H9 (cell line): ENCODE measurements around the gene NOD1. TPM values are rescaled to one million over a fixed set of nuclear protein-coding genes. Genes with fewer than 3 reads are reported as not detected.

ENCODE experiments used
- DNase-seq: peaks from one replicate; pipeline ENCODE4 v3.0.0-alpha.2; 2017
- H2AFZ ChIP-seq: one replicate; pipeline ENCODE4 v1.6.1; 2013; ENCODE audit warnings: mild to moderate bottlenecking, low read length, control low read depth, moderate library complexity
- H2AK5ac ChIP-seq: 2 replicates; pipeline ENCODE4 v1.6.1; 2013; ENCODE audit warnings: low read length, control low read depth, mixed read lengths; ENCODE audit not compliant: insufficient read length
- H2BK120ac ChIP-seq: one replicate; pipeline ENCODE4 v1.6.1; 2013; ENCODE audit warnings: low read depth, mild to moderate bottlenecking, low read length, control low read depth, inconsistent platforms; ENCODE audit not compliant: poor library complexity, severe bottlenecking
- H2BK12ac ChIP-seq: 2 replicates; pipeline ENCODE4 v1.6.1; 2013; ENCODE audit warnings: low read length, control low read depth, mixed read lengths, low read depth; ENCODE audit not compliant: insufficient read length
- H2BK15ac ChIP-seq: 2 replicates; pipeline ENCODE4 v1.6.1; 2013; ENCODE audit warnings: low read depth, low read length, control low read depth
- H2BK20ac ChIP-seq: one replicate; pipeline ENCODE4 v1.6.1; 2013; ENCODE audit warnings: low read depth, mild to moderate bottlenecking, low read length, control low read depth, inconsistent platforms; ENCODE audit not compliant: poor library complexity, severe bottlenecking
- H2BK5ac ChIP-seq: 2 replicates; pipeline ENCODE4 v1.6.1; 2013; ENCODE audit warnings: low read length, control low read depth, mixed read lengths; ENCODE audit not compliant: insufficient read length
- H3K14ac ChIP-seq: 2 replicates; pipeline ENCODE4 v1.6.1; 2013; ENCODE audit warnings: low read length, control low read depth; ENCODE audit not compliant: insufficient read depth
- H3K18ac ChIP-seq: 2 replicates; pipeline ENCODE4 v1.6.1; 2013; ENCODE audit warnings: low read depth, mild to moderate bottlenecking, mixed read lengths, low read length, control low read depth; ENCODE audit not compliant: insufficient read length
- H3K23ac ChIP-seq: 2 replicates; pipeline ENCODE4 v1.6.1; 2013; ENCODE audit warnings: low read length, control low read depth, mixed read lengths, low read depth; ENCODE audit not compliant: insufficient read length
- H3K23me2 ChIP-seq: 2 replicates; pipeline ENCODE4 v1.6.1; 2013; ENCODE audit warnings: low read depth, mild to moderate bottlenecking, mixed read lengths, low read length, control low read depth; ENCODE audit not compliant: insufficient read length, poor library complexity, severe bottlenecking
- H3K27ac ChIP-seq: 2 replicates; pipeline ENCODE4 v1.5.1; 2013; ENCODE audit warnings: low read length, control low read depth, mixed read lengths, low read depth; ENCODE audit not compliant: insufficient read length
- H3K27me3 ChIP-seq: 2 replicates; pipeline ENCODE4 v1.6.1; 2013; ENCODE audit warnings: low read length, control low read depth, inconsistent platforms; ENCODE audit not compliant: insufficient read depth
- H3K4ac ChIP-seq: 2 replicates; pipeline ENCODE4 v1.6.1; 2013; ENCODE audit warnings: low read depth, mild to moderate bottlenecking, control low read depth, inconsistent platforms, low read length, moderate library complexity
- H3K4me1 ChIP-seq: 2 replicates; pipeline ENCODE4 v1.6.1; 2013; ENCODE audit warnings: low read length, control low read depth, inconsistent platforms; ENCODE audit not compliant: insufficient read depth
- H3K4me2 ChIP-seq: 2 replicates; pipeline ENCODE4 v1.6.1; 2013; ENCODE audit warnings: low read length, control low read depth, mixed read lengths; ENCODE audit not compliant: insufficient read length, insufficient read depth
- H3K56ac ChIP-seq: 2 replicates; pipeline ENCODE4 v1.6.1; 2013; ENCODE audit warnings: low read depth, mild to moderate bottlenecking, mixed read lengths, low read length, control low read depth; ENCODE audit not compliant: insufficient read length
- H3K79me1 ChIP-seq: 2 replicates; pipeline ENCODE4 v1.6.1; 2013; ENCODE audit warnings: low read depth, mild to moderate bottlenecking, moderate library complexity, low read length, control low read depth, inconsistent platforms; ENCODE audit not compliant: insufficient read depth, poor library complexity, severe bottlenecking
- H3K79me2 ChIP-seq: 2 replicates; pipeline ENCODE4 v1.6.1; 2013; ENCODE audit warnings: low read length, control low read depth, inconsistent platforms; ENCODE audit not compliant: insufficient read depth
- H3K9ac ChIP-seq: 2 replicates; pipeline ENCODE4 v1.6.1; 2013; ENCODE audit warnings: low read length, control low read depth, mixed read lengths; ENCODE audit not compliant: insufficient read length; ENCODE audit errors: extremely low read depth
- H3K9me3 ChIP-seq: one replicate; pipeline ENCODE4 v1.6.1; 2013; ENCODE audit warnings: low read depth, low read length, inconsistent platforms; ENCODE audit not compliant: control insufficient read depth
- H3T11ph ChIP-seq: one replicate; pipeline ENCODE4 v1.6.1; 2013; ENCODE audit warnings: mild to moderate bottlenecking, low read length, control low read depth, inconsistent platforms
- H4K20me1 ChIP-seq: one replicate; pipeline ENCODE4 v1.6.1; 2013; ENCODE audit not compliant: control insufficient read depth, insufficient read length, insufficient read depth
- H4K5ac ChIP-seq: 2 replicates; pipeline ENCODE4 v1.6.1; 2013; ENCODE audit warnings: low read depth, mild to moderate bottlenecking, mixed read lengths, low read length, control low read depth; ENCODE audit not compliant: insufficient read length
- H4K8ac ChIP-seq: replicated peaks from 2 replicates; pipeline ENCODE4 v1.6.1; 2013; ENCODE audit warnings: low read length, control low read depth, mixed read lengths, low read depth; ENCODE audit not compliant: insufficient read length
- H4K91ac ChIP-seq: 2 replicates; pipeline ENCODE4 v1.6.1; 2013; ENCODE audit warnings: low read depth, mild to moderate bottlenecking, moderate library complexity, mixed read lengths, low read length, control low read depth; ENCODE audit not compliant: insufficient read length
- H3K27ac Mint-ChIP-seq, 3 experiments: 2 replicates in 2 of 3; 3 replicates in 1 of 3; pipeline ENCODE4 v1.8.0; 2020 to 2021; ENCODE audit warnings: mixed read lengths in 3 of 3, mild to moderate bottlenecking in 1 of 3, moderate library complexity in 1 of 3
- H3K27me3 Mint-ChIP-seq: 2 replicates; pipeline ENCODE4 v1.8.0; 2021; ENCODE audit warnings: low read depth, mild to moderate bottlenecking, moderate library complexity, mixed read lengths
- H3K36me3 Mint-ChIP-seq, 3 experiments: 2 replicates in 2 of 3; 3 replicates in 1 of 3; pipeline ENCODE4 v1.8.0; 2020 to 2021; ENCODE audit warnings: low read depth in 3 of 3, mixed read lengths in 3 of 3; ENCODE audit not compliant: insufficient read depth in 1 of 3
- H3K4me1 Mint-ChIP-seq, 2 experiments: 2 replicates each; pipeline ENCODE4 v1.8.0; 2020; ENCODE audit warnings: mixed read lengths in 2 of 2
- H3K4me3 Mint-ChIP-seq, 2 experiments: 2 replicates in 1 of 2; 3 replicates in 1 of 2; pipeline ENCODE4 v1.8.0; 2020 to 2021; ENCODE audit warnings: mild to moderate bottlenecking in 2 of 2, mixed read lengths in 2 of 2, moderate library complexity in 1 of 2
- H3K9me3 Mint-ChIP-seq, 2 experiments: 2 replicates in 1 of 2; 3 replicates in 1 of 2; pipeline ENCODE4 v1.8.0; 2020; ENCODE audit warnings: mild to moderate bottlenecking in 2 of 2, mixed read lengths in 2 of 2, moderate library complexity in 1 of 2
- CTCF ChIP-seq: fragments of 200-600 bp; sonication (generic); conservative IDR thresholded peaks from 3 replicates; pipeline ENCODE4 v1.8.0; 2021; ENCODE audit warnings: antibody characterized with exemption, mild to moderate bottlenecking
- WGBS: extraction: QIAGEN DNeasy Blood & Tissue Kit; methylation state at CpG from one replicate; pipeline ENCODE4 v1.1.7; 2013; ENCODE audit warnings: missing lambda C conversion rate, low lambda C conversion rate, mixed read lengths; ENCODE audit not compliant: insufficient read length; ENCODE audit errors: extremely low coverage; 5-methylcytosine and 5-hydroxymethylcytosine counted together
- total RNA-seq: library from RNA; stranded (reverse); gene quantifications from 2 replicates; pipeline ENCODE4 v1.2.1, GENCODE V29; 2021

Gene NOD1
- total RNA-seq, 1 experiment from 2014 or later, result 5.3 TPM

- Histone ChIP-seq H3K23ac (no peak overlapping the region), H3K4me2 (no peak overlapping the region), H3T11ph (no peak overlapping the region), H3K18ac (no peak overlapping the region), H3K79me2 (no peaks in the 10 kb centered on the region), H3K14ac (no peak overlapping the region), H3K9ac (no peak overlapping the region), H4K91ac (no peak overlapping the region), H3K79me1 (no peaks in the 10 kb centered on the region), H3K9me3 (no peaks in the 10 kb centered on the region), H4K8ac (no peak overlapping the region), H2BK5ac (no peak overlapping the region), H2AFZ (no peak overlapping the region), H3K4me1 (peaks cover 2% of the 10 kb centered on the region; the same call in 1 of the 2 replicates), H3K27me3 (no peaks in the 10 kb centered on the region), H2AK5ac (no peak overlapping the region), H3K56ac (no peak overlapping the region), H2BK120ac (no peak overlapping the region), H2BK12ac (no peak overlapping the region), H3K4ac (no peak overlapping the region), H2BK15ac (no peak overlapping the region), H4K20me1 (no peaks in the 10 kb centered on the region), H4K5ac (no peak overlapping the region), H2BK20ac (no peak overlapping the region), H3K27ac (no peak overlapping the region), H3K23me2 (no peaks in the 10 kb centered on the region)
- Mint-ChIP-seq H3K9me3 (peaks cover 0 to 5% of the 10 kb centered on the region in 2 experiments; a peak in 1 of 5 replicates), H3K36me3 (peaks cover 5 to 17% (median 5%) of the 10 kb centered on the region in 3 experiments; a peak in 5 of 7 replicates), H3K4me1 (peaks cover 8 to 10% of the 10 kb centered on the region in 2 experiments), H3K4me3 (no peak overlapping the region), H3K27me3 (no peaks in the 10 kb centered on the region; the same call in 1 of the 2 replicates), H3K27ac (no peak overlapping the region)
- no peak for TF ChIP-seq CTCF
- WGBS, result no CpG with 5 or more reads among the region's 6 CpGs
- no peak for DNase-seq
These were observed 55.7 kb downstream of the NOD1 start for GRCh38 chr7:30422922-30423321.
